Eye (tissue), 1 donor: Measurements from ENCODE around the gene ZNF862.
"Not testable (repeated sequence)": the region's sequence is repeated elsewhere in the genome, so short reads cannot be mapped to it uniquely, and the experiment has no call there.

Source experiments
- DNase-seq: peaks from one replicate; pipeline ENCODE4 v3.0.0-alpha.2; 2015

Gene ZNF862

DNA sequence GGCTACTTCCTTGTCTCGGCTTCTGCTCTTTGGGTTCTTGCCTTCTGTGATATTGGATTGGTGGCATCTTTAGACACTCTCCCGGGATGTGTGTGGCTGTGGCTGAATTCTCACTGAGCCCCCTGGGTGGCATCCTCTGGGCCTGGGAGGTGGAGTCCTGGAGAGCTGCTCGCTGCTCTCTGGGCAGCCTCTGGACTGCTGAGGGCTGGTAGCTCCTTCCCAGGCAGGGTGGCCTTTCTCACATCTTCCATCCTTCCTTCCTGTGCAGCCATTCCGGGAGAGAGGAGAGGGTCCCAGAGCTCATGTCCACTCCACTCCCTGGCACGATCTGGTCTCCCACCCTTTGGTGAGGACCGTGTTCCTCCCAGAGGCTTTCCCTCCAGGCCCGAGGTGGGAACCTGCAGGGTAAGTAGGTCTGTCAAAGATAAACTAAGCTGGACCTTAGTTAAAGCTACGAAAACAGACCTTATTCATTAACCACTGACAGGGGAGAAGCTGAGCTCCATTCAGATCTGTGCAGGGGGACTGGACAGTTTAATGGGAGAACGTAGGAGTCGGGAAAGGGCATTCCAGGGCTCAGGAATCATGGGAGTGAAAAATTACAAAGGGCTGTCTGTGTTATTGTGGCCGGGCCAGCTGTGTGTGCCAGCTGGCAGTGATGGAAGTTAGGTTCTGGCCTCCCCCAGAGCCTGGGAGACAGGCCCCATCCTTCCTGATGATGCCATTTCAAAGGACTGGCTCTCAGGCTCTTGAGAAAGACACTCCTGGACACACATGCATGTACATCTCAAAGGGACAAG, 44.3 kb downstream of the ZNF862 start:
- DNase-seq, result peak; percentile 25

- DNase-seq, result no peak
Observed at GRCh38 chr7:149883048-149883438, 44.9 kb downstream of the ZNF862 start.

DNA sequence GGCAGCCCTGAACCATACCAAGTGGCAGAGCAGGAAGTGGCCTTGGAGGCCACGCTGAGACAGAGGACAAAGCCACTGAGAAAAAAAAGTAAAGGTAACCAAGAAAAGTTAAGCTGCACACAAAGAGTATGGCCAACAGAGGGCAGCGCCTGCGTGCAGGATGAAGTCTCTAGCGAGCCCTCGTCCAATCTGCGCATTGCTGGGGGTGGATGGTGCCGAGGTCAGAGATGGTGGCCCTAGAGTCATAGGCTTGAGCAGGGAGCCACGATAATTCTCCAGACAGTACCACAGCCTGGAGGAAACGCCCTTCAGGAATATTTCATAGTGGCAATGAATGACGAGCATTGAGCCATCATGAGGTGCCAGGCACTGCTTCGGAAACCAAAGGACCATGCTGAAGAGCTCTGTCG, 45.3 kb downstream of the ZNF862 start:
- peak; percentile 78 for DNase-seq

- DNase-seq, result no peak
Observed at GRCh38 chr7:149884016-149884415, 45.8 kb downstream of the ZNF862 start.

DNA sequence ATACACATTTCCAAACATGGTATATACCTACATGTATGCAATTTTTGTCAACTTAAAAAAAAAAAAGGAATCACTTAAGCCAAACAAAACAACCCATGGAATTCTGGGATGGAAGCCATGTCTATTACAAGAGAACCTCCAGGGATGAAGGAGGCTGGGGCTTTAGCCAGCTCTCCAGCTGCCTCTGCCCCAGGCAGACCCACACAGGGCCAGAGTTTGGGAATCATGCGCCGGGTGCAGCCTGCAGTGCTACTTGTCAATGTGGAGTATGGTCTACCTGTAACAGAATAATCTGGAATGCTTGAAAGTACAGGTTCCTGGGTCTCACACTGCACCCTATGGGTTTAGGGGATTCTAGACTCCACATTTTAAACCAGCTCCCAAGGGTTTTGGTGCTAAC, 46.4 kb downstream of the ZNF862 start:
- DNase-seq, result no peak

GRCh38 chr7:149885191-149886017, 47.2 kb downstream of the ZNF862 start:
- peak; percentile 57 for DNase-seq

- no peak for DNase-seq
Observed at GRCh38 chr7:149886018-149886415, 47.8 kb downstream of the ZNF862 start.

DNA sequence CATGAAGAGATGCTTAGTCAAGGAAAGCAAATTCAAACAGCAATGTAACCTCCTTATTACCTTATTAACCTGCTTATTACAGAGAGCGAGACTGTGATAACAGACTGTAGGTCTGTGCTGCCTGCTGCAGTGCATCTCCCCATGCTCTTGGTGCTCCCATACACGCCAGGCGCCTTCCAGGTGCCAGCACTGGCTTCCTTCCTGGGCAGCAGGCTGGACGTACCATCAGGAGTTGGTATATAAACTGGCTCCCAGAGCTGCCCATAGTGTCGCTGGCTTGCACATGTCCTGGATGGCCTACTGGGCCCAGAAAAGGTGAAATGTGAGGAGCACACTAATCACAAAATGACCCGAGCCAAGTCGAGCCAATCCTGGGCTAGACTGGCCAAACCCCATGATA, 49.1 kb downstream of the ZNF862 start:
- no peak for DNase-seq

- not testable (repeated sequence) for DNase-seq
Observed at GRCh38 chr7:149890715-149891114, 52.5 kb downstream of the ZNF862 start.

GRCh38 chr7:149894957-149895356, 56.8 kb downstream of the ZNF862 start:
- not testable (repeated sequence) for DNase-seq

- DNase-seq, result not testable (repeated sequence)
Observed at GRCh38 chr7:149907776-149908376, 69.7 kb downstream of the ZNF862 start.

GRCh38 chr7:149910219-149910618, 72.0 kb downstream of the ZNF862 start:
- DNase-seq, result not testable (repeated sequence)

GRCh38 chr7:149912126-149912525, 74.0 kb downstream of the ZNF862 start:
- DNase-seq, result not testable (repeated sequence)
